Thoracic aorta (tissue), 2 donors: ENCODE measurements around the gene SLX4. TPM values are rescaled to one million over a fixed set of nuclear protein-coding genes. Genes with fewer than 3 reads are reported as not detected.

Experiments used
- ATAC-seq: fragments of 150-250 bp; one replicate; pipeline ENCODE4 v1.8.0; 2017; ENCODE audit warnings: low read depth; ENCODE audit not compliant: insufficient number of reproducible peaks, low FRiP score
- DNase-seq: peaks from one replicate; pipeline ENCODE4 v3.0.0-alpha.2; 2020; ENCODE audit warnings: low spot score
- H3K27ac ChIP-seq, 2 donors: fragments of 200-600 bp; sonication (generic); 1 replicate in 1 of 2; 2 replicates in 1 of 2; pipeline ENCODE4 v1.5.1; 2016; ENCODE audit warnings: mild to moderate bottlenecking in 2 of 2, moderate library complexity in 2 of 2
- H3K27me3 ChIP-seq: fragments of 200-600 bp; sonication (generic); replicated peaks from 2 replicates; pipeline ENCODE4 v1.6.0; 2016; ENCODE audit warnings: mild to moderate bottlenecking; ENCODE audit not compliant: insufficient read depth
- H3K36me3 ChIP-seq: fragments of 200-600 bp; sonication (generic); one replicate; pipeline ENCODE4 v1.5.1; 2016
- H3K4me1 ChIP-seq, 2 donors: fragments of 200-600 bp; sonication (generic); 1 replicate in 1 of 2; 2 replicates in 1 of 2; pipeline versions ENCODE4 v1.5.1 to v1.6.0; 2016; ENCODE audit warnings: low read depth in 2 of 2, mild to moderate bottlenecking in 1 of 2; ENCODE audit not compliant: control insufficient read depth in 1 of 2
- H3K4me3 ChIP-seq: fragments of 200-600 bp; sonication (generic); 2 replicates; pipeline ENCODE4 v1.5.1; 2016; ENCODE audit warnings: mild to moderate bottlenecking
- H3K9me3 ChIP-seq: fragments of 200-600 bp; sonication (generic); 2 replicates; pipeline ENCODE4 v1.5.1; 2016
- CTCF ChIP-seq: fragments of 200-600 bp; sonication (generic); IDR thresholded peaks from one replicate; pipeline ENCODE4 v1.5.1; 2019; ENCODE audit warnings: antibody characterized with exemption
- total RNA-seq, 2 donors: library from RNA; depleted of rRNA; stranded (reverse); fragments of >200 nt; gene quantifications; one replicate each; pipeline versions ENCODE4 v1.1.0 to v1.2.3, GENCODE V29; 2016

SLX4 gene
- total RNA-seq, 2 donors from 2014 or later: 6.9 to 7.8 TPM

GRCh38 chr16:3608069-3608468, 3.3 kb downstream of the SLX4 start:
- Histone ChIP-seq H3K4me3 (no peak overlapping the region), H3K9me3 (no peaks in the 10 kb centered on the region), H3K27me3 (no peaks in the 10 kb centered on the region), H3K36me3 (peaks cover 9% of the 10 kb centered on the region), H3K4me1 (peaks cover 13 to 21% of the 10 kb centered on the region in 2 donors), H3K27ac (no peak overlapping the region)
- DNase-seq (no peak), ATAC-seq (no peak)
- no peak for TF ChIP-seq CTCF

GRCh38 chr16:3607634-3608033, 3.8 kb downstream of the SLX4 start:
- no peak overlapping the region for H3K4me3 ChIP-seq
- TF ChIP-seq CTCF: no peak
- H3K27ac ChIP-seq: no peak overlapping the region
- peaks cover 12 to 16% of the 10 kb centered on the region in 2 donors for H3K4me1 ChIP-seq
- peaks cover 9% of the 10 kb centered on the region for H3K36me3 ChIP-seq
- DNase-seq (no peak), ATAC-seq (no peak)
- no peaks in the 10 kb centered on the region for H3K27me3 ChIP-seq
- no peaks in the 10 kb centered on the region for H3K9me3 ChIP-seq

GRCh38 chr16:3607161-3607560, 4.2 kb downstream of the SLX4 start:
- peaks cover 8 to 12% of the 10 kb centered on the region in 2 donors for H3K4me1 ChIP-seq
- H3K27me3 ChIP-seq: no peaks in the 10 kb centered on the region
- ATAC-seq: no peak
- TF ChIP-seq CTCF: no peak
- H3K36me3 ChIP-seq: peaks cover 9% of the 10 kb centered on the region
- H3K9me3 ChIP-seq: no peaks in the 10 kb centered on the region
- no peak for DNase-seq
- no peak overlapping the region for H3K27ac ChIP-seq
- no peak overlapping the region for H3K4me3 ChIP-seq

- DNase-seq (no peak), ATAC-seq (no peak)
- no peak for TF ChIP-seq CTCF
- H3K27me3 ChIP-seq: no peaks in the 10 kb centered on the region
- peaks cover 8 to 10% of the 10 kb centered on the region in 2 donors for H3K4me1 ChIP-seq
- peaks cover 11% of the 10 kb centered on the region for H3K36me3 ChIP-seq
- no peak overlapping the region for H3K4me3 ChIP-seq
- no peak overlapping the region for H3K27ac ChIP-seq
- H3K9me3 ChIP-seq: no peaks in the 10 kb centered on the region
Observed at GRCh38 chr16:3606441-3606840, 5.0 kb downstream of the SLX4 start.

- TF ChIP-seq CTCF: no peak
- H3K4me1 ChIP-seq: no peaks in the 10 kb centered on the region
- no peak overlapping the region for H3K4me3 ChIP-seq
- peaks cover 14% of the 10 kb centered on the region for H3K36me3 ChIP-seq
- no peaks in the 10 kb centered on the region for H3K9me3 ChIP-seq
- no peak overlapping the region for H3K27ac ChIP-seq
- ATAC-seq (no peak), DNase-seq (no peak)
- H3K27me3 ChIP-seq: no peaks in the 10 kb centered on the region
Observed at GRCh38 chr16:3602320-3602653, 9.1 kb downstream of the SLX4 start.
